GM21381 (cell line): ENCODE data around the gene MED9.

Experiments
- ATAC-seq: cut with Tn5 transposase; IDR thresholded peaks from one replicate; pipeline ENCODE4 v1.9.1; 2021; ENCODE audit warnings: mild to moderate bottlenecking, moderate library complexity; ENCODE audit not compliant: unreplicated experiment

MED9 gene

DNA sequence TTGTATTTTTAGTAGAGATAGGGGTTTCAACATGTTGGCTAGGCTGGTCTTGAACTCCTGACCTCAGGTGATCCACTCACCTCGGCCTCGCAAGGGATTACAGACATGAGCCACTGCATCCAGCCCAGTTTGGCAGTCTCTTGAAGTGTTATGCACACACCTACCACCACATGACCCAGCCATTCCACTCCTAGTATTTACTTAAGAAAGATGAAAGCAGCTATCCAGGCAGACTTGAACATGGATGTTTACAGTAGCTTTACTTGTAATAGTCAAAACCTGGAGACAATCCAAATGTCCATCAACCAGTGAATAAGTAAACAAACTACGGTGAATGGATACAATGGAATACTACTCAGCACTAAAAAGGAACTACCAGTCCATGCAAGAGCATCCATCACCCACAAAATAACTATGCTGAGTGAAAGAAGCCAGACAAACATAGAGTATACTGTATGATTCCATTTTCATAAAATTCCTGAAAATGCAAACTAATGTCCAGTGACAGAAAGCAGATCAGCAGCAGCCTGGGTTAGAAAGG lies 57.2 kb downstream of the MED9 start:
- ATAC-seq, result no peak

DNA sequence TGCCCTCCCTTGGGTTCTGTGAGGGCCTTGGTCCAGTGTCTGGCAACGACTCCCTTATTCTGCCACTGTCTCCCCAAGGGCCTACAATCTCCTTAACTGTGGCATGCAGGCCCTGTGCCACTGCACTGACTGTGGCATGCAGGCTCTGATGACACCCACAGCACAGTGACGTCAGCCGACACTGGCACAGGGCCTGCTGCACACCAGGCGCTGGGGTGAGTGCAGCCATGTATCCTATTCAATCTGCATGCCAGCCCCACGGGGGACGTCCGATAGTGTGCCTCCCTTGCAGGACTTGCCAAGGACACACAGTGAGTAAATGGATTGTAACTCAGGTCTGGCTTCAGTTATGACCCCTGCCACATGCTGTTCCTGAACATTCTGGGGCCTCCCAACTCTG lies 59.2 kb downstream of the MED9 start:
- ATAC-seq, result no peak

DNA sequence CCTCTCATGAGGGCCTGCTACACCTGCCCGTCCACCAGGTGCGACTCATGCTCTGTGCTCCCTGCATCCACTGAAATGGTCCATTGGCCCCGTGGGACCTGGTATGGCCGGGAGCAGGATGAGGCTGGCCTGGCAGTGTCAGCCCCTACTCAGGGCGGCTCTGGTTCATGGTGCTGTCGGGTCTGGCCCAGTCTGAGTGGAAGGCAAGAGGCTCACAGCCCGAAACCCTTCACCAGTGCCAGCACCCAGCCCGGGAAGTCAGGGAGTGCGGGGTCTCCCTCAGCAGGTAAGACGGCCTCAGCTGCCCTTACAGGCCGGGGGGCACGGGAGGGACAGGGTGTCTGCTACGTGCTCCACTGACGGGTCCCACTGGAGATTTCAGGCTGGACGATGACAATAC lies 59.9 kb downstream of the MED9 start:
- ATAC-seq, result no peak

DNA sequence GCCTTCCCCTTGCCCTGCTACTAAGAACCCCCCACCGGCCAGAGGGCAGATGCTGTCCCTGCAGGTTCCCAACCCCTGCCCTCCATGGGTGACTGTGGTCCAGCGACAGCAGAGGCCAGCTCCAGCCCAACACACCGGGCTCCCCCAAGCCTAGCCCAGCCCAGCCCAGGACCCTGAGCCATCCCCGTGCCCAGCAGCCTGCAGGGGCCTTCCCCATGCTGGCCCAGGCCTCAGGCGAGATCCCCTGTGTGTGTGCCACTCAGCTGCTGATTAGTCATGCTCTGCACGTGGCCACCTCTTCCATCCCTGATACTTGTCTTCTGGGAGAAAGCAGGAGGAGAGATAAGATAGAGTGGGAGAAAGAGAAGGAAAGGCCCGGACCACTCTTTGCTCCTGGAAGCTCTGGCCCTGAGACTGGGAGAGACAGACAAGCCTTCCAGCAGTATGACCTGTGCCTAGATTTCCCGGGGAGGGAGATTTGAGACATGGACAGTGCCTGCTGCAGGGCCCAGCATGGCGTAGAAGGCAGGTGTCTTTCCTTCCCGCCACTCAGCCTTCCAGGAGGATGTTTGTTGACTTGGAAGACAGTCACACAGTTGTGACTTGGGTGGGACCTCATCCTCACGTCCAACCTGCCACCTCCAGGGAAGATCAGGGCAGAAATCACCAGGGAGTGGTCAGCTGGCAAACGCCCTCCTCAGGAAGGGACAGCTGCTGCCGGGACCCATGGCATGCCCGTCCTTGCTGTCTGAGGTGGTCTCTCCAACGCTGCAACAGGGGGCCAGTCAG lies 60.7 kb downstream of the MED9 start:
- no peak for ATAC-seq

DNA sequence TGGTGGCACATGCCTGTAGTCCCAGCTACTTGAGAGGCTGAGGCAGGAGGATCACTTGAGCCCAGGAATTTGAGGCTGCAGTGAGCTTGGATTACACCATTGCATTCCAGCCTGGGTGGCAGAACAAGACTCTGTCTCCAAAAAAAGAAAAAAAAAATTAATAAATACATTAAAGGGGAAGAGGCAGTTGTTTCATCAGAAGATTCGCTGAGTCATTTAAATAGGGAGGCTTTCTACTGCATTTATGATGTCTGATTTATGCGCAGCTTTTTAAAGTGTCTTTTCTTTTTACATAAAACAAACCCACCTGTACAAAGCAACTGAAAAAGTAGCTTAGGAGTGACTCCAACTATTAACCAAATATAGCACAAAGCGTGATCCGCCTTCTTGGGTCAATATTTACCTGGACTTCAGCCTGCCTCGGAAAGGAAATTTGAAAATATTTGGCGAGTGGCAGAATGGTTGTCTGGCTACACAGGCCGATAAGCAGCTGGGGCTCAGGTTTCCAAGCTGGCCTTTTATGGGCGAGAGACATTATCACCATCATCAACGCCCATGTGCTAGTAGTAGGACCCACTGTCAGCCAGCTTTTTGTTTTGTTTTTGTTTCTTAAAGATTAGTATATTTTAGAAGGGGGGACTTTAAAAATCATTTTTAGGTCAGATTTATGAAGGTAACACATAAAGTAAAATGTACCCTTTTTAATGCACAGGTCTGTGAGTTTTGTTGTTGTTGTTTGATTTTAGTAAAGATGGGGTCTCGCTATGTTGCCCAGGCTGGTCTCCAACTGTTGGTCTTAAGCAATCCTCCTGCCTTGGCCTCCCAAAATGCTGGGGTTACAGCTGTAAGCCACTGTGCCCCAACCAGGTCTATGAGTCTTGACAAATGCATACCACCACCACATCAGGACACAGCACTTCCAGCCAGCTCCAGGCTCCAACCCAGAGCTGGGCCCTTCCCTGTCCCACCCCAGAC lies 61.9 kb downstream of the MED9 start:
- ATAC-seq, result no peak

DNA sequence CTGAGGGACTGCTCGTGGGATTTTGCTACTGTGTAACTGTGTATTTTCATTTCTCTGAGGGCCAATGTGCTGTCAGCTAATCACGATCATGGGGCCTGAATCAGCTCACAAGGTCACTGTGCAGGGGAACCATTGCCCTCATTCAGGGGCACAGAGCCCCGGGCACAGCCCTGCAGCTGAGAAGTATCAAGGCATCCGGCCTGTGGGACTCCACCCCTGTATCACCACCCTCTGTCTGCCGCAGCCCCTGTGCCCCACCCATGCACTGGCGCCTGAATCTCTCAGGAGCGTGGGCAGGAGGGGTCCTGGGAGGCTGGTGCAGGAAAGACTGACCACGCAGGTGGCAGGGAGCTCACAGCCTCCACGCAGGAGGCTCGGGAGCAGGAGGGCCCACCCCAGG lies 62.8 kb downstream of the MED9 start:
- ATAC-seq, result no peak

DNA sequence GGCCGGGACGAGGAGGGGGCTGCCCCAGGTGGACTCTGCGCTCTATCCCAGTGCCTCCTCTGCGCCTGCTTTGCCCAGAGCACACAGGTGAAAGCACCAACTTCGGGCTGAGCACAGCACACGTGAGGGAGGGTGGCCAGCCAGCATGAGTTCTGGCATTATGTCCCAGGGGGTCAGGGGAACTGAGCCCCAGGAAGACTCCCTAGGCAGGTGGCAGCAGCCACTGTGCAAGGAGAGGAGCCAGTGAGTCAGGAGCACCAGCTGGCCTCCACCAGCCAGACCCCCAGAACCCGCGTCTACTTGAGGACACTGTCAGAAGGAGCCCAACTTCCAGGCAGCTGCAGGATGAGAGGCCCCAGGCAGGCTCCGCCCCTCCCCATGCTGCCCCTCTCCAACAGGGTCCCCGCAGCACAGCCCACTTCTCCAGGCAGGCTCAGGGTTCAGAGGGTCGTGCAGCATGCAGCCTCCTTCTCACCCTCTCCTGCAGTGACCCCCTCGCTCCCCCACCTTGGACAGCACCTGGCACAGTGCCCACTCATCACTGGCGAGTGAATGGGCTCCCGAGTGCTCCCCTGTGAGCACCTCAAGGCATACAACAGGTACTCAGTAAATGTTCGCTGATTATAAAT lies 63.6 kb downstream of the MED9 start:
- ATAC-seq, result no peak

DNA sequence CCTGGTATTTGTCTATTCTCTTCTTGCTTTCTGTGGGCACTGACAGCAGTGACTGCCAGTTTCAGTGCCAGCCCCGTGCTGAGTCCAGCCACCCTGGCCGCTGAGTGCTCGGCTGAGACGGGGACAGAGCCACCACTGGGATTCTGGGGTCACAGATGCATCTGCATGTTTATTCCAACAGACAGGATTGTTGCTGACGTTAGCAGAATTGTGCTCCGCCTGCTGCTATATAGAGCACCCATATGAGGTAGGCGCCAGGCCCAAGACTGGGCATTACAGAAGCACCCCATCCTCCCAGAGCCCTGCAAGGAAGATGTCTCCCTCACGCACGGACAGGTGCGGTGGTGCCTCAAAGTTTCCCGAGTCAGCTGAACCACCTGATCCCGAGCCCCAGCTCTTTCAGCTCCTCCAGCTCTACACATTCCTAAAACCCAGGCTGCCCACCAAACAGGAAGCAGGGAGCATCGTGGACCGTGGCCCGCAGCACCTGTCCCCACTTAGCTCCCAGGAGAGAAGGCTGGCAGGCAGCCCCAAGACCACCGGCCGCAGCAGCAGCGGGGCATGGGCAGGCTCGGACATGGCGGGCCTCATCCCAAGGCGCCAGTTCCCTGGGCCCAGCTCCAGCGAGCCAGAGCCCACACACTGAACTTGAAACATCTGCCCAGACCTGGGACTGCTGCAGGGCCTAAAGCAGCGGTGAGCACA lies 64.3 kb downstream of the MED9 start:
- no peak for ATAC-seq

DNA sequence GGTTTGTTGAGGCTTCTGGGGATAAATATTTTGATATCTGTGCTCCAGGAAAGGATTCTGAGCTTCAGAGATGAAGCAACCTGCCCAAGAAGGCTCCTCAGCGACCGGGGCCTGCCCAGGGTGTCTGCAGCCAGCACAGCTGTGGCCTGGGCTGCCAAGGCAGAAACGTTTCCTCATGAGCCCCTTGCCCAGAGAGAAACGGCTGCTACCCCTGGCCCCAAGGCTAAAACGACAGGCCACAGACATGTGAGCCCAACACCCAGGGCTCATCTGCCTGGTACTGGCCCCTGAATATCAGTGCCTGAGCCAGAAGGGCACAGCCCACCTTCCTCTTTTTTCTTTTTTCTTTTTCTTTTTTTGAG lies 64.8 kb downstream of the MED9 start:
- ATAC-seq, result no peak
